MM.1S (cell line): ENCODE measurements around the gene TULP4.

Experiments used
- EZH2 ChIP-seq: fragments of 300-600 bp; sonication (generic); optimal IDR thresholded peaks from 2 replicates; pipeline ENCODE3; 2017; ENCODE audit warnings: low read depth, mild to moderate bottlenecking, antibody characterized with exemption, low read length, mixed read lengths
- EZH2phosphoT487 ChIP-seq: fragments of 300-600 bp; sonication (generic); IDR thresholded peaks from 2 replicates; pipeline ENCODE4 v1.6.1; 2018; ENCODE audit warnings: antibody characterized with exemption, low read length
- TF ChIP-seq, protein P1 (sequence below): fragments of 300-600 bp; sonication (generic); IDR thresholded peaks from 2 replicates; pipeline ENCODE4 v1.5.1; 2016; ENCODE audit warnings: antibody characterized with exemption, low read length, mixed read lengths

DNA sequence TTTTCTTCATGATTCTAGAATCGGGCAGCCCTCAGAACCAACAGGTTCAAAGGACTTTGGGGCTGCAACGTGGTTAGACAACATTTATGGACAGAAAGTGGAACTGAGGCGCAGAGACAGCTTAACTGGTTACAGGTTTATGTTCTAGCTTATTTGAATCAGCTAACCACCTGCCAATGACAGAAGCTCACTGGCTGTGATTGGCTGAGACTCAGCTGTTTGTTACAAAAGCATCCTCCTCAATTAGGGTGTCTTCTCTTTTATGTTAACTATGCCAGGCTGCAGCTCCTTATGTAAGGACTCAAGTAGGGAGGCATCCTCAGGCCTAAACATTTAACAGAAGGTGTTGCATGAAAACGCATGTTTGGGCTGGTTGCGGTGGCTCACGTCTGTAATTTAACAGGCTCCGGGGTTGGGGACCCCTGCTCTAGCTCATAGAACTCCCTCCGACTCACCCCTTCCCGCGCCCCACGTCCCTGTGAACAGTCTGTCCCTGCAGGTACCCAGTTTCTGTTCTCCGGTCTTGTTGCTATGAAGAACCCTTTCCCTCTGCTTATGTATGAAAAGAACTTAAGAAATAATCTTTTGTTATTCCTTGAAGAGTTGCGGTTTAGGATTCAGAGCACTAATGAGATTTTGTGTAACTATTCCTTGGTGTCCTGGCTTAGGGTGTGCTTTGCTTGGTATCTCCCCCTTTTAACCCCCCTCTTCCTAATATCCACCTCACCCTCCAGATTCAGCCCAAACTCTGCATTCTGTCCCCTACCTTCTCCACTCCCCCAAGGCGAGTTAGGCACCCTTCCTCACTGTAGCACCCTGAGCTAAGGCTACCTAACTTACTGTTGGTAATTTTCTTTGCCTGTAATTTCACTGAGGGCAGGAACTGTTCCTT is 246.4 kb downstream of the TULP4 start:
- TF ChIP-seq, protein P1, sequence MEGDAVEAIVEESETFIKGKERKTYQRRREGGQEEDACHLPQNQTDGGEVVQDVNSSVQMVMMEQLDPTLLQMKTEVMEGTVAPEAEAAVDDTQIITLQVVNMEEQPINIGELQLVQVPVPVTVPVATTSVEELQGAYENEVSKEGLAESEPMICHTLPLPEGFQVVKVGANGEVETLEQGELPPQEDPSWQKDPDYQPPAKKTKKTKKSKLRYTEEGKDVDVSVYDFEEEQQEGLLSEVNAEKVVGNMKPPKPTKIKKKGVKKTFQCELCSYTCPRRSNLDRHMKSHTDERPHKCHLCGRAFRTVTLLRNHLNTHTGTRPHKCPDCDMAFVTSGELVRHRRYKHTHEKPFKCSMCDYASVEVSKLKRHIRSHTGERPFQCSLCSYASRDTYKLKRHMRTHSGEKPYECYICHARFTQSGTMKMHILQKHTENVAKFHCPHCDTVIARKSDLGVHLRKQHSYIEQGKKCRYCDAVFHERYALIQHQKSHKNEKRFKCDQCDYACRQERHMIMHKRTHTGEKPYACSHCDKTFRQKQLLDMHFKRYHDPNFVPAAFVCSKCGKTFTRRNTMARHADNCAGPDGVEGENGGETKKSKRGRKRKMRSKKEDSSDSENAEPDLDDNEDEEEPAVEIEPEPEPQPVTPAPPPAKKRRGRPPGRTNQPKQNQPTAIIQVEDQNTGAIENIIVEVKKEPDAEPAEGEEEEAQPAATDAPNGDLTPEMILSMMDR: no peak
- no peak for TF ChIP-seq EZH2
- no peak for TF ChIP-seq EZH2phosphoT487
